HG03095 (cell line): Measurements from ENCODE around the gene NFYB.
A peak's percentile ranks its signal among the peaks of the same experiment; 100 is the strongest.
"Not testable (repeated sequence)": the region's sequence is repeated elsewhere in the genome, so short reads cannot be mapped to it uniquely, and the experiment has no call there.

Source experiments
- ATAC-seq: cut with Tn5 transposase; IDR thresholded peaks from one replicate; pipeline ENCODE4 v1.9.1; 2021; ENCODE audit warnings: moderate library complexity; ENCODE audit not compliant: unreplicated experiment

NFYB gene

GRCh38 chr12:104163028-104163427 is 25.0 kb upstream of the NFYB start:
- not testable (repeated sequence) for ATAC-seq

GRCh38 chr12:104155711-104156555 is 17.9 kb upstream of the NFYB start:
- ATAC-seq = no peak

GRCh38 chr12:104154806-104155205 is 16.8 kb upstream of the NFYB start:
- ATAC-seq = no peak

- no peak for ATAC-seq
These were observed 16.3 kb upstream of the NFYB start for GRCh38 chr12:104154286-104154685.

GRCh38 chr12:104152685-104153241 is 14.8 kb upstream of the NFYB start:
- no peak for ATAC-seq

GRCh38 chr12:104150416-104150815 is 12.4 kb upstream of the NFYB start:
- no peak for ATAC-seq

GRCh38 chr12:104147346-104147745 is 9.3 kb upstream of the NFYB start:
- no peak for ATAC-seq

- ATAC-seq = no peak
These were observed 5.9 kb upstream of the NFYB start for GRCh38 chr12:104143918-104144317.

- ATAC-seq = no peak
These were observed 5.0 kb upstream of the NFYB start for GRCh38 chr12:104143002-104143401.

GRCh38 chr12:104142543-104142942 is 4.5 kb upstream of the NFYB start:
- no peak for ATAC-seq

- ATAC-seq = no peak
These were observed 765 bp upstream of the NFYB start for GRCh38 chr12:104138797-104139152.

- ATAC-seq = peak; percentile 24
These were observed 759 bp downstream of the NFYB start for GRCh38 chr12:104137001-104137901.

- no peak for ATAC-seq
These were observed 1.4 kb downstream of the NFYB start for GRCh38 chr12:104136577-104136976.

- ATAC-seq = no peak
These were observed 3.1 kb downstream of the NFYB start for GRCh38 chr12:104134882-104135281.

- no peak for ATAC-seq
These were observed 4.1 kb downstream of the NFYB start for GRCh38 chr12:104133866-104134265.

GRCh38 chr12:104133321-104133720 is 4.7 kb downstream of the NFYB start:
- no peak for ATAC-seq

GRCh38 chr12:104132351-104132956 is 5.6 kb downstream of the NFYB start:
- ATAC-seq = no peak

GRCh38 chr12:104131609-104132008 is 6.4 kb downstream of the NFYB start:
- ATAC-seq = no peak

GRCh38 chr12:104130760-104131159 is 7.2 kb downstream of the NFYB start:
- no peak for ATAC-seq

GRCh38 chr12:104126548-104126947 is 11.5 kb downstream of the NFYB start:
- ATAC-seq = no peak

- ATAC-seq = no peak
These were observed 15.7 kb downstream of the NFYB start for GRCh38 chr12:104122298-104122697.
